Stimulated activated memory B cell treated with anti-CD40 and anti-IgM and Interleukin-4, amounts not matched to agents 10 μg/mL and 1 μg/mL and 100 μg/mL, for 72 hours (primary cell): Measurements from ENCODE around the gene OR1J2.

Source experiments
- ATAC-seq: fragments of 150-1000 bp; cut with Tn5 transposase; 2 replicates; pipeline ENCODE4 v1.10.0; 2021
- H3K27ac Mint-ChIP-seq: one replicate; pipeline ENCODE4 v1.8.0; 2022; ENCODE audit warnings: mild to moderate bottlenecking, mixed read lengths
- H3K27me3 Mint-ChIP-seq: one replicate; pipeline ENCODE4 v1.8.0; 2022; ENCODE audit warnings: mixed read lengths
- H3K36me3 Mint-ChIP-seq: one replicate; pipeline ENCODE4 v1.8.0; 2022; ENCODE audit warnings: mixed read lengths
- H3K4me1 Mint-ChIP-seq: one replicate; pipeline ENCODE4 v1.8.0; 2022; ENCODE audit warnings: mixed read lengths
- H3K4me3 Mint-ChIP-seq: one replicate; pipeline ENCODE4 v1.8.0; 2022; ENCODE audit warnings: mild to moderate bottlenecking, moderate library complexity, mixed read lengths
- H3K9me3 Mint-ChIP-seq: one replicate; pipeline ENCODE4 v1.8.0; 2022; ENCODE audit warnings: mixed read lengths

Gene OR1J2, protein sequence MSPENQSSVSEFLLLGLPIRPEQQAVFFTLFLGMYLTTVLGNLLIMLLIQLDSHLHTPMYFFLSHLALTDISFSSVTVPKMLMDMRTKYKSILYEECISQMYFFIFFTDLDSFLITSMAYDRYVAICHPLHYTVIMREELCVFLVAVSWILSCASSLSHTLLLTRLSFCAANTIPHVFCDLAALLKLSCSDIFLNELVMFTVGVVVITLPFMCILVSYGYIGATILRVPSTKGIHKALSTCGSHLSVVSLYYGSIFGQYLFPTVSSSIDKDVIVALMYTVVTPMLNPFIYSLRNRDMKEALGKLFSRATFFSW

DNA sequence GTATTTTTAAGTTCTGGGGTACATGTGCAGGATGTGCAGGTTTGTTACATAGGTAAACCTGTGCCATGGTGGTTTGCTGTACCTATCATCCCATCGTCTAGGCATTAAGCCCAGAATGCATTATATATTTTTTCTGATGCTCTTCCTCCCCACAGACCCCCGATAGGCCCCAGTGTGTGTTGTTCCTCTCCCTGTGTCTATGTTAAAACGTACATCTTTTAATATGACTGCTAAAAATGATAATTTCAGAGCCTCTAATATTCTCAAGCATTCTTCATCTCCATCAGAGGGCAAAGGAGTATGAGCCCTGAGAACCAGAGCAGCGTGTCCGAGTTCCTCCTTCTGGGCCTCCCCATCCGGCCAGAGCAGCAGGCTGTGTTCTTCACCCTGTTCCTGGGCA lies at the start of gene OR1J2:
Gene OR1J2, plus strand, starts transcription at position 301 of the 400 bp plus-strand sequence. Its CDS starts 0 bp downstream, at position 301.
- ATAC-seq, result no peak
- Mint-ChIP-seq H3K4me1 (no peaks in the 10 kb centered on the region), H3K27ac (no peak within 1 kb of the TSS), H3K4me3 (no peak within 1 kb of the TSS), H3K27me3 (peaks cover 26% of the 10 kb centered on the region), H3K9me3 (no peaks in the 10 kb centered on the region), H3K36me3 (no peaks in the 10 kb centered on the region)

DNA sequence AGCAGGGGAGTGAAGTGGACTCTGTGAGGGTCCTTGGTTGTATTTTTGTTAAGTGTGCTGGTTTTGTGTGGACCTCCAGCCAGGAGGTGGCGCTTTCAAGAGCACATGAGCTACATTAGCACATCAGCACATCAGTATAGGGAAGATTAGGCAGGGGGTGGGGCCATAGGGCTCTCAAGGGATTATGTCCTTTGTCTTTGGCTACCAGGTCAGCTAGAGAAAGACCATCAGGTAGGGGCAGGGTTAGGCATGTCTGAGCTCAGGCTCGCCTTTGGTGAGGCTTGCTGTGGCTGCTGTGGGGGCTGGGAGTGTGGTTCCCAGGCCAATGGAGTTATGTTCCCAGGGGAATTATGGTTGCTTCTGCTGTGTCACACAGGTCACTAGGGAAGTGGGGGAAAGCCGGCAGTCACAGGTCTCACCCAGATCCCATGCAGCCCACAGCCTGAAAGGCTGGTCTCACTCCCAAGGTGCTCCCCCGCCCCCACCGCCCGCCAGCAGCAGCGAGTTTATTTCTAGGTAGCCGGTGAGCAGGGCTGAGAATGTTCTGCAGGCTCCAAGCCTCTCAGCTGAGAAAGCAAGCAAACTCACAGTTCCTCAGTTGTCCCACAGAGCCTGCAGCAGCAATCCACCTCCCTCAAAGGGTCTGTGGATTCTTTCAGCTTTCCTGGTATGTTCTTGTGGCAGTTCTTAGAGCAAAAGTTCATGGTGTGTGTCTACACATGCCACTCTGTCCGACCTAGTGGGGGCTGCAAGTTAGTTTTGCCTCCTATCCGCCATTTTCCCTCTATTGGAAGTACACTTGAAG lies 46.6 kb upstream of the OR1J2 start:
- peak; percentile 58 for ATAC-seq
- Mint-ChIP-seq H3K36me3 (no peaks in the 10 kb centered on the region), H3K4me3 (peak overlapping the region; percentile 84), H3K27ac (peak overlapping the region; percentile 86), H3K27me3 (peaks cover 51% of the 10 kb centered on the region), H3K9me3 (peaks cover 8% of the 10 kb centered on the region), H3K4me1 (peaks cover 6% of the 10 kb centered on the region)

DNA sequence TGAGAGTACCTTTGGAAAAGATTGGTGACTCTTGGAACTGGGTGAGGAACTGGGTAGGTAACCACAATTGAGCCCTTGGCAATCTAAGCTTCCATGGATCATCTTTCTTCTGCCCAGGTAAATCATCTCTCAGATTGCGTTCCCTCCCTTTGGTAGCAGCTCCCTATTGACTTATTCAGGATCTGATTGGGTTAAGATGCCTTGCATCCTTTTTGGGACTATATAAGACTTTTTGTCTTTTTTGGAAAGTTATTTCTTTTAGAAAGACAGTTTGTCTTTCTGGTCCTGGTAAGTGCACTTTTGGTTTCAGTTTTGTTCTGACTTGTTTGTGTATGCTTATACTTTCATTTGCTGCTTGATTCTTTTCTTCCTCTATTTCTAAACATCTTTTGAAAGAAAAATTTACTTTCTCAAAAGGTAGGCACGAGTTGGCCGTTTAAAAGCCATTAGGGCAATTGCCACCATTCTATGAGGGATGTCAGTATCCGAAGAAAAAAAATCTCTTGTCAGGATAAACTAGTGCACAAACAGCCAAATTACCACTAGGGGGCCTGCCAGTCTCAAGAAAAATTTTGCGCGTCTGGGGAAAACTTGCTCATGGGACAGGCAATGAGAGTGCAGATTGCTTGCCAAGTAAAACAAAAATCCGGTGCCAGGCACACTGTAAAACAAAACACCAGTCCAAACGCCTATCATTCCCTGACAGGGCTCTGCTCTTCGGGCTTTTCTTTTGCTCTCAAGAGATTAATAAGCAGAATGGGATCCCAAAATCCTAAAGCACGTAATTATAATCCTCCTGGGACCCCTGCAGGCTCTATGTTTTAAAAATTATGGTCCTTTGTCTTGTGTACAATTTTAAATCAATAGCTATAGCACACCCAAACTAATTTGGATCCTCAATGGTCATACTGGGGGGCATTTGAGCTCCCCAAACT lies 45.7 kb upstream of the OR1J2 start:
- Mint-ChIP-seq H3K9me3 (peaks cover 8% of the 10 kb centered on the region), H3K27me3 (peaks cover 56% of the 10 kb centered on the region), H3K4me3 (peak overlapping the region; percentile 84), H3K36me3 (no peaks in the 10 kb centered on the region), H3K4me1 (peaks cover 6% of the 10 kb centered on the region), H3K27ac (peak overlapping the region; percentile 86)
- ATAC-seq, result peak; percentile 78

DNA sequence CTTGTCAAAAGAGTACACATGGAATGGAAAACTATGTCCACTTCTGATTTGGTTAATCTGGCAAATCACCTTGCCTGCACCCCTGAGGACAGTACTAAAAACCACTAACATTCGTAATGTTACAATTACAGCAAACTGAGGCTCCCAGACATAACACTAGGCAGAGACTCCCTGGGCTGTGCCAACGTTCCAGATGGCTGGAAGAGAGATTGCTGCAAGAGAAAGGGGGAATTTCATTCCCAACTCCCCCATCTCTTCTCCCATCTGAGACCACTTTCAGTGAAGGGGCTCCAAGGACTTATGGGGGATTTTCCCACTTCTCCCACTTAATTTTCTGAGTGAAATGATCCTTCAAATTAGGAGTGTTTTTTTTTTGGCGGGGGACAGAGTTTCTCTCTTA lies 44.1 kb upstream of the OR1J2 start:
- Mint-ChIP-seq H3K9me3 (no peaks in the 10 kb centered on the region), H3K27me3 (peaks cover 42% of the 10 kb centered on the region), H3K27ac (no peak overlapping the region), H3K4me1 (peaks cover 6% of the 10 kb centered on the region), H3K36me3 (no peaks in the 10 kb centered on the region), H3K4me3 (no peak overlapping the region)
- ATAC-seq, result no peak

DNA sequence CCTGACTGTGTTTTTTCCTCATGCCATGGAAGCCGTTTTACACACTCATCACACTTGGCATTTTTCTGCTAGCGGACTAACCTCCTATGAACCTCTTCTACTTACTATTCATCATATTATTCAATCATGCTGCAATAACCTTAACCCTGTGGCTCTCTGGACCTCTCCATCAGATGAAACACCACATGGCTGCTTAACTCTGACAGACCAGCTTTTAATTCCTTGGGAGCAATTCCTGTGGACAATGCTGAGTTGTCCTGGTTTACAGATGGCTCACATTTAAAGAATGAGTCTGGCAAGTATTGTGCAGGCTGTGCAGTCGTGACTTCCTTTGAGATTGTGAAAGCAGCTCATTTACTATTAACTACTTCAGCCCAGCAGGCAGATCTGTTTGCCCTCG lies 41.9 kb upstream of the OR1J2 start:
- Mint-ChIP-seq H3K4me1 (peaks cover 6% of the 10 kb centered on the region), H3K36me3 (no peaks in the 10 kb centered on the region), H3K27me3 (peaks cover 20% of the 10 kb centered on the region), H3K4me3 (no peak overlapping the region), H3K27ac (no peak overlapping the region), H3K9me3 (no peaks in the 10 kb centered on the region)
- ATAC-seq, result no peak

DNA sequence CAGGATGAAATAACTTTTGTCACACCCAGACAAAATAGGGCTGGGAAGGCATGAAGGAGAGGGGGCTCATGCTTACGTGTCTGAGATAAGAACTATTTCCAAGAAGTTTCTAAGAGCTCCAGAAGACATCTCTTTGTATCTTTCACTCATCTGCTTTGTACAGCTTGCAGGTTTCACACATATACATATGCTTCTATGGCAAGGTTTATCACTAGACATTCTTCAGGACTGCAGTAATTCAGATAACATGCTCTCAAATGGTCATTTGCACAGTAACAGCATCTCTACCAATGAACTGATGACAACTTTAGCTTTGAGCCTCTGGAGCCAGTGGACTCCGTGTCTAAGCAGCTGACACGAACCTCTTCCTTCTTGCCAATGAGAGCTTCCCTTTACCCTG lies 36.0 kb upstream of the OR1J2 start:
- Mint-ChIP-seq H3K27ac (no peak overlapping the region), H3K27me3 (peaks cover 36% of the 10 kb centered on the region), H3K4me3 (no peak overlapping the region), H3K36me3 (no peaks in the 10 kb centered on the region), H3K9me3 (no peaks in the 10 kb centered on the region), H3K4me1 (no peaks in the 10 kb centered on the region)
- ATAC-seq, result no peak

DNA sequence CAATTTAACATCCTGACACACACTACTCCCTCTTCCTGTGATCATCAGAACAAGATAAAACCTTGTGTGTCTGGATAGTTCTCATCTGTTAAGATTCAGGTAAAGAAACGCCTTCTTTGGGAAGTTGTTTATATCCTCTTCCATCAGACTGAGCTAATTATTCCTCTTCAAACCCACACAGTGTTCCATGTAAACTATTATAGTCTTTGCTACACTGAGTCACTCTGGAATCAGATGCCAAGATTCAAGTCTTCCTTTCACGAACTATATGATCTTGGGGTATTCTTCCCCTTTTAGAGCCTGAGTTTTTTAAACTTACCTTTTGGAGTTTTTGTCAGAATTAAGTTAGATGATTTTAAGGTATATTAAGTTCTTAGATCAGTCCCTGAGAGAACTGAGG lies 34.9 kb upstream of the OR1J2 start:
- Mint-ChIP-seq H3K27me3 (peaks cover 31% of the 10 kb centered on the region), H3K4me1 (no peaks in the 10 kb centered on the region), H3K36me3 (no peaks in the 10 kb centered on the region), H3K9me3 (no peaks in the 10 kb centered on the region), H3K27ac (no peak overlapping the region), H3K4me3 (no peak overlapping the region)
- no peak for ATAC-seq

DNA sequence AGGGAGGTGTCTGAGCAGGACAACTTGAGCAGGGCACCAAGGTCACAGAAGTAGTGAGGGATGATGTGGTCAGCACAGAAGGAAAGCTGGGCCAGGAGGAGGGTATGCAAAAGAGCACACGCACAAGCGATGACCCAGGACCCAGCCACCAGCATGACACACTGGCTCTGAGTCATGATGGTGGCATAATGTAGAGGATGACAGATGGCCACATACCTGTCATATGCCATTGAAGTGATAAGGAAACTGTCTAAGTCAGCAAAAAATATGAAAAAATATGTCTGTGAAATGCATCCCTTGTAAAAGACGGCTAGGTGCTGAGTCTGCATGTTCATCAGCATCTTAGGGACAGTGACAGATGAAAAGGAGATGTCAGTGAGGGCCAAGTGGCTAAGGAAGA lies 33.3 kb upstream of the OR1J2 start:
- H3K36me3 Mint-ChIP-seq, result no peaks in the 10 kb centered on the region
- H3K27ac Mint-ChIP-seq, result no peak overlapping the region
- H3K4me3 Mint-ChIP-seq, result no peak overlapping the region
- peaks cover 41% of the 10 kb centered on the region for H3K27me3 Mint-ChIP-seq
- no peaks in the 10 kb centered on the region for H3K9me3 Mint-ChIP-seq
- H3K4me1 Mint-ChIP-seq, result no peaks in the 10 kb centered on the region
- ATAC-seq, result no peak

DNA sequence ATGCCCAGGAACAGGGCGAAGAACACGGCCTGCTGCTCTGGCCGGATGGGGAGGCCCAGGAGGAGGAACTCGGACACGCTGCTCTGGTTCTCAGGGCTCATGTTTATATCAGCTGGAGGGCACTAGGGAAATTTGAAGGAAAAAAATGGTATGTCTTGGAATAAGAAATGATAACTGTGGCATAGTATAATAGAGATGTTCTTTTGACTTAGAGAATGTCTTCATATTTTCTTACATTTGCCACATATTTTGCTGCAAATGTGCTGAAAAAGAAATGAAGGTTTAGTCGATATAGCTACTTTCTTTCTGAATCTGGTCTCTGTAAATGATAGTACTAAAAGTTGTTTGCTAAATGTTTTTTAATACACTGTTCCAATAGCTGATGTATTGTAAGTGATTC lies 32.8 kb upstream of the OR1J2 start, which contains the start of gene OR1J1:
Gene OR1J1, minus strand, starts transcription at position 101 of the 400 bp plus-strand sequence. Its CDS starts 0 bp downstream, at position 101.
- no peaks in the 10 kb centered on the region for H3K36me3 Mint-ChIP-seq
- no peaks in the 10 kb centered on the region for H3K9me3 Mint-ChIP-seq
- H3K4me3 Mint-ChIP-seq, result no peak within 1 kb of the TSS
- no peaks in the 10 kb centered on the region for H3K4me1 Mint-ChIP-seq
- H3K27ac Mint-ChIP-seq, result no peak within 1 kb of the TSS
- H3K27me3 Mint-ChIP-seq, result peaks cover 41% of the 10 kb centered on the region
- ATAC-seq, result no peak

DNA sequence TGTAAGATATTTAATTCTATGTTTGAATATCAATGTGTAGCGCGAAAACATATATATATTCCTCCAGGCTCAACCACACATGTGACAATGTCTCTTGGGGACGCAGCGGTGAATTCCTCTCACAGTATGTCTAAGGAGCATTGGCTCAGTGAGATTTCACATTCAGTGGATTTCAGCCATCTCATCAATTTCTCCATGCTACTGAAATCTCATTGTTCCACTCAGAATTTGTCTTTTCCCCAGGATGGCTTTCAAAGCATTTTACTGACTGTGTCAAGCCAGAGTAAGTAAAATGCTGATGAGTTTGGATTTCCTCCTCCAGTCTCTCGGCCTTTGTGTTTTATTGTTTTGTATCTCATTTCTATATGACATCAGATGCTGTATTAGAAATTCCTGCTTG lies 31.5 kb upstream of the OR1J2 start:
- Mint-ChIP-seq H3K27ac (no peak overlapping the region), H3K9me3 (no peaks in the 10 kb centered on the region), H3K4me3 (no peak overlapping the region), H3K27me3 (peaks cover 41% of the 10 kb centered on the region), H3K4me1 (no peaks in the 10 kb centered on the region), H3K36me3 (no peaks in the 10 kb centered on the region)
- ATAC-seq, result no peak

DNA sequence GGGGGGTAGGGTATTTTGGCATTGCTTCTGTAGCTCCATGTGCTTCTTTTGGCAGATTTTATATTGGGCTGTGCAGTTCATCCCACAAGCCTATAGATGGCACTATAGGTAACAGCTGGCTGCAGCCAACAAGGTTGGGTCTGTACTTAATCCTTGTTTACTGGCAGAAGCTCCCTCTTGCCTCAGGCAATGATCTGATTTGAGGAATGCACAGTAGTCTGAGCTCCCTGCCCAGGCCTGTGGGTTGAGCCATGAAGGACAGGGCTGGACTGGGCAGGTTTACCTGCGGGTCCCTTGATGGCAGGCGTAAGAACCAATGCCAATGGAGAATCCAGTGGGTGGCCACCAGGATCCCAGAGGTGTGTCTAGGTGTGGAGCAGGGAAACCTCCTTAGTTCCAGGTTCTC lies 11.7 kb upstream of the OR1J2 start:
- ATAC-seq, result peak; percentile 43
- no peak overlapping the region for H3K4me3 Mint-ChIP-seq
- H3K27ac Mint-ChIP-seq, result no peak overlapping the region
- H3K27me3 Mint-ChIP-seq, result peaks cover 43% of the 10 kb centered on the region
- no peaks in the 10 kb centered on the region for H3K36me3 Mint-ChIP-seq
- peaks cover 3% of the 10 kb centered on the region for H3K9me3 Mint-ChIP-seq
- no peaks in the 10 kb centered on the region for H3K4me1 Mint-ChIP-seq

DNA sequence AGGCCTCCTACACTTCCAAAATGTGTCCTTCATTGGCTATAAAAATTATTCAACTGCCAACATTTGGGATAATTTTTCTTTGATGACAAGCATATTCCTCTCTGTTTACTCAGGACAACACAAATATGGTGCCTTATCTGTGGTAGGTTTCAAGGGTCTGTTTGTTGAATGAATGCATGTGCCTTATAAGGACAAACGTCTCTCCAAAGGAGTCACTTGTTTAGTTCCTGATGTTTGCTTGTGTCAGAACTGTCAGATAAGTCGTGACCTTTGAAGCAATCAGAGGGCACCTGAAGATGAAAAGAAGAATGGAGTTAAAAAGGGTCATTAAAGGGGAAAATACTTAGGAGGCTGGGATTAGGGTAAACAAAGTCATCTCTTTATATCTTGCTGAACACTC lies 3.6 kb upstream of the OR1J2 start:
- no peaks in the 10 kb centered on the region for H3K9me3 Mint-ChIP-seq
- no peak overlapping the region for H3K27ac Mint-ChIP-seq
- H3K4me3 Mint-ChIP-seq, result no peak overlapping the region
- no peaks in the 10 kb centered on the region for H3K36me3 Mint-ChIP-seq
- ATAC-seq, result no peak
- no peaks in the 10 kb centered on the region for H3K4me1 Mint-ChIP-seq
- H3K27me3 Mint-ChIP-seq, result peaks cover 26% of the 10 kb centered on the region

DNA sequence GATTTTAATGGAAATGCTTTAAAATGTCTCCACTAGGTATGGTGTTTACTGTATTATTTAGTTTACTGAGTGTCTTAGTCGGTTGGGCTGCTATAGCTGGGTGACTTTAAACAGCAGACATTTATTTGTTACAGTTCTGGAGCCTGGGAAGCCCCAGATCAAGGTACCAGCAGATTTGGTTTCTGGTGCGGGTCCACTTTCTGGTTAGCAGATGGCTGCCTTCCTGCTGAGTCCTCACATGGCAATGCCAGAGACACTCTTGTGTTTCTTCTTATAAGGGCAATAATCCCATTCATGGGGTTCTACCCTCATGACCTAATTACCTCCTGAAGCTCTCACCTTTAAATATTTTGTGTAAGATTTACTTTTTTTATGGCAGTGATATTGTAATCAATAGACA lies 7.6 kb downstream of the OR1J2 start:
- ATAC-seq, result no peak
- H3K27me3 Mint-ChIP-seq, result peaks cover 6% of the 10 kb centered on the region
- no peak overlapping the region for H3K27ac Mint-ChIP-seq
- H3K36me3 Mint-ChIP-seq, result no peaks in the 10 kb centered on the region
- H3K4me3 Mint-ChIP-seq, result no peak overlapping the region
- H3K9me3 Mint-ChIP-seq, result no peaks in the 10 kb centered on the region
- H3K4me1 Mint-ChIP-seq, result no peaks in the 10 kb centered on the region

DNA sequence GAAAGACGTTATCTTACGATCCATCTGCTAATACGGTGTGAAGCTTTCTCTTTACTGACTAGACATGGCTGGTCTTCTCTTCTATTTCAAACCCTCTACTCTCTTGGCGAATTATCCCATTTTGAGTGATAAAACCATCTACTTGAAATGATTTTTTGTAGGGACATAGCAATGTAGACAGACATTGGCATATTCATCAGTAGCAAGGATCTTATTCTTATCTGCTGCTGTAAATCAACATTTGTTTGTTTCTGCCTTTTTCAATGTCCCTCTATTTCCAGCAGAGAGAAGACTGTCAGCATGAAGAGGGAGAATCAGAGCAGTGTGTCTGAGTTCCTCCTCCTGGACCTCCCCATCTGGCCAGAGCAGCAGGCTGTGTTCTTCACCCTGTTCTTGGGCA lies 8.2 kb downstream of the OR1J2 start, which contains the start of gene OR1J4:
Gene OR1J4, plus strand, starts transcription at position 301 of the 400 bp plus-strand sequence. Its CDS starts 0 bp downstream, at position 301.
- no peaks in the 10 kb centered on the region for H3K9me3 Mint-ChIP-seq
- no peaks in the 10 kb centered on the region for H3K36me3 Mint-ChIP-seq
- peaks cover 11% of the 10 kb centered on the region for H3K27me3 Mint-ChIP-seq
- H3K4me3 Mint-ChIP-seq, result no peak within 1 kb of the TSS
- H3K27ac Mint-ChIP-seq, result no peak within 1 kb of the TSS
- H3K4me1 Mint-ChIP-seq, result no peaks in the 10 kb centered on the region
- no peak for ATAC-seq

DNA sequence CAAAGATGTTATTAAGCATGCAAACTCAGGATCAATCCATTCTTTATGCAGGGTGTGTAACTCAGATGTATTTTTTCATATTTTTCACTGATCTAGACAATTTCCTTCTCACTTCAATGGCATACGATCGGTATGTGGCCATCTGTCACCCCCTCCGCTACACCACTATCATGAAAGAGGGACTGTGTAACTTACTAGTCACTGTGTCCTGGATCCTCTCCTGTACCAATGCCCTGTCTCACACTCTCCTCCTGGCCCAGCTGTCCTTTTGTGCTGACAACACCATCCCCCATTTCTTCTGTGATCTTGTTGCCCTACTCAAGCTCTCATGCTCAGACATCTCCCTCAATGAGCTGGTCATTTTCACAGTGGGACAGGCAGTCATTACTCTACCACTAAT lies 8.8 kb downstream of the OR1J2 start:
- Mint-ChIP-seq H3K36me3 (no peaks in the 10 kb centered on the region), H3K27me3 (peaks cover 11% of the 10 kb centered on the region), H3K4me3 (no peak overlapping the region), H3K27ac (no peak overlapping the region), H3K4me1 (no peaks in the 10 kb centered on the region), H3K9me3 (no peaks in the 10 kb centered on the region)
- ATAC-seq, result no peak
